HG02759 (cell line): Measurements from ENCODE around the gene HNRNPL.
A peak's percentile ranks its signal among the peaks of the same experiment; 100 is the strongest.
"Not testable (repeated sequence)": the region's sequence is repeated elsewhere in the genome, so short reads cannot be mapped to it uniquely, and the experiment has no call there.

Experiments
- ATAC-seq: cut with Tn5 transposase; IDR thresholded peaks from one replicate; pipeline ENCODE4 v1.9.1; 2021; ENCODE audit warnings: mild to moderate bottlenecking, moderate library complexity; ENCODE audit not compliant: unreplicated experiment

The HNRNPL gene

GRCh38 chr19:38849860-38850435, at the start of gene HNRNPL:
Gene HNRNPL, minus strand, starts transcription at chr19:38849986. Its CDS starts 20 bp downstream, at chr19:38849966.
- ATAC-seq: peak; percentile 57

- ATAC-seq: no peak
These were observed 49.1 kb upstream of the HNRNPL start for GRCh38 chr19:38898788-38899446.

GRCh38 chr19:38894968-38895367, 45.2 kb upstream of the HNRNPL start:
- no peak for ATAC-seq

- ATAC-seq: no peak
These were observed 43.6 kb upstream of the HNRNPL start for GRCh38 chr19:38893341-38893771.

GRCh38 chr19:38892841-38893240, 43.1 kb upstream of the HNRNPL start:
- no peak for ATAC-seq

- ATAC-seq: no peak
These were observed 42.0 kb upstream of the HNRNPL start for GRCh38 chr19:38891771-38892170.

GRCh38 chr19:38890686-38891085, 40.9 kb upstream of the HNRNPL start:
- no peak for ATAC-seq

- no peak for ATAC-seq
These were observed 40.0 kb upstream of the HNRNPL start for GRCh38 chr19:38889803-38890202.

- ATAC-seq: no peak
These were observed 39.1 kb upstream of the HNRNPL start for GRCh38 chr19:38888876-38889275.

- ATAC-seq: not testable (repeated sequence)
These were observed 34.9 kb upstream of the HNRNPL start for GRCh38 chr19:38884691-38885090.

- ATAC-seq: no peak
These were observed 33.5 kb upstream of the HNRNPL start for GRCh38 chr19:38883286-38883685.

GRCh38 chr19:38880882-38881609, 31.3 kb upstream of the HNRNPL start:
- no peak for ATAC-seq

GRCh38 chr19:38880076-38880881, 30.5 kb upstream of the HNRNPL start:
- ATAC-seq: no peak

GRCh38 chr19:38879400-38879751, 29.6 kb upstream of the HNRNPL start:
- ATAC-seq: no peak

- ATAC-seq: no peak
These were observed 29.0 kb upstream of the HNRNPL start for GRCh38 chr19:38878575-38879399.

- ATAC-seq: peak; percentile 71
These were observed 28.2 kb upstream of the HNRNPL start, which contains the start of gene RINL for GRCh38 chr19:38877781-38878574. Gene RINL, minus strand, starts transcription at chr19:38878275. Its CDS starts 1,533 bp downstream, at chr19:38876742.

- no peak for ATAC-seq
These were observed 26.0 kb upstream of the HNRNPL start for GRCh38 chr19:38875656-38876395.

- not testable (repeated sequence) for ATAC-seq
These were observed 23.6 kb upstream of the HNRNPL start for GRCh38 chr19:38873400-38873799.

GRCh38 chr19:38870612-38871011, 20.8 kb upstream of the HNRNPL start:
- ATAC-seq: no peak
